SH-SY5Y (cell line): ENCODE measurements around the gene TIMP1.

ENCODE experiments used
- GATA2 ChIP-seq: IDR thresholded peaks from 2 replicates; pipeline ENCODE4 v1.6.1; 2011; ENCODE audit warnings: mild to moderate bottlenecking, low read depth, low read length
- GATA3 ChIP-seq: IDR thresholded peaks from 2 replicates; pipeline ENCODE4 v1.6.1; 2011; ENCODE audit warnings: low read depth, mild to moderate bottlenecking, low read length, moderate library complexity

- TF ChIP-seq GATA3 (no peak), GATA2 (no peak)
Measured at GRCh38 chrX:47562615-47563243, 19.5 kb upstream of the TIMP1 start.
